NB4 (cell line): ENCODE results near the gene SYTL3.

ENCODE experiments used
- MAX ChIP-seq: IDR thresholded peaks from 2 replicates; pipeline ENCODE4 v1.6.1; 2011; ENCODE audit warnings: low read depth, low read length
- POLR2A ChIP-seq: IDR thresholded peaks from 2 replicates; pipeline ENCODE4 v1.6.1; 2011; ENCODE audit warnings: mild to moderate bottlenecking; ENCODE audit not compliant: insufficient read length; ENCODE audit errors: extremely low read depth
- TF ChIP-seq, protein P1 (sequence below): IDR thresholded peaks from one replicate; pipeline ENCODE4 v1.5.1; 2012; ENCODE audit warnings: low read depth, low read length

DNA sequence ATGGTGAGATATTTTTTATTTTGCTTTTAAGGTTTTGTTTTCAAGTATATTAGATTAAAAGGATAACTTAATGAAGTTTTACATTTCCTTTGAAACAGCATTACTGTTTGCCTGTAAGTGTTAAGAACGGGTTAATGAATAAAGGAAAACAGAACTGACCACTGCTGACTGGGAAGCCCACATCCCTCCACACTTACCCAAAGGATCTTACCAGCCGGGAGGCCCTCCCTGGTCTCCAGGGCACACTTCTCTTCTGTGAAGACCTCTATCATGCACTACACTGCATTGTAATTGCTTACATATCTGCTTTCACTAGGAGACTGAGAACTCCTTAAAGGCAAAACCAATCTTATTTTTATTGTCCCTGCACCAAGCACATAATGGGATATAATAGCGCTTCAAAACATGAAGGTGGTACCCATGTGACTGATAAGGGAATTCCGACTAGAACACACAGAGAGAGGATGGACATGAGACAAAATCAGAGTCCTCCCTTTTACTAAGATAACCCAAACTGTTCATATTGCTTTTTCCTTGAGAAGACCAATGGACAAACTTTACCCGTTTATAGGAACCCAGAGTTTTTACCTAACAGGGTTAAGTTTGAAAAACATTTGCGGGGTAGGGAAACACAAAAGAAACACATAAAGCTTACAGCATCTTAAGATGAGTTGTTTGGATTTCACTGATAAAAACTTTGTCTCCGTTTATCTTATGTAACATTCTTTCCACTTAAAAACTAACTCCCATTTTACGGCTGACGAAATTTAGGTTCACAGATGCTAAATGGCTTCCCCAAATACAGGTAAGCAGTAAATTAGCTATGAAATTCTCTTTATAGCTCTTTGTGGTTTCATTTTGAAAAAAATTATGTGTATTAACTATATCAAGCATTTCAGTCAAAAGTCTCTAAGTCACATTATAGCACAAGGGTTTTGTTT lies 160.6 kb downstream of the SYTL3 start:
- TF ChIP-seq, protein P1, sequence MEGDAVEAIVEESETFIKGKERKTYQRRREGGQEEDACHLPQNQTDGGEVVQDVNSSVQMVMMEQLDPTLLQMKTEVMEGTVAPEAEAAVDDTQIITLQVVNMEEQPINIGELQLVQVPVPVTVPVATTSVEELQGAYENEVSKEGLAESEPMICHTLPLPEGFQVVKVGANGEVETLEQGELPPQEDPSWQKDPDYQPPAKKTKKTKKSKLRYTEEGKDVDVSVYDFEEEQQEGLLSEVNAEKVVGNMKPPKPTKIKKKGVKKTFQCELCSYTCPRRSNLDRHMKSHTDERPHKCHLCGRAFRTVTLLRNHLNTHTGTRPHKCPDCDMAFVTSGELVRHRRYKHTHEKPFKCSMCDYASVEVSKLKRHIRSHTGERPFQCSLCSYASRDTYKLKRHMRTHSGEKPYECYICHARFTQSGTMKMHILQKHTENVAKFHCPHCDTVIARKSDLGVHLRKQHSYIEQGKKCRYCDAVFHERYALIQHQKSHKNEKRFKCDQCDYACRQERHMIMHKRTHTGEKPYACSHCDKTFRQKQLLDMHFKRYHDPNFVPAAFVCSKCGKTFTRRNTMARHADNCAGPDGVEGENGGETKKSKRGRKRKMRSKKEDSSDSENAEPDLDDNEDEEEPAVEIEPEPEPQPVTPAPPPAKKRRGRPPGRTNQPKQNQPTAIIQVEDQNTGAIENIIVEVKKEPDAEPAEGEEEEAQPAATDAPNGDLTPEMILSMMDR = no peak
- TF ChIP-seq POLR2A (no peak), MAX (no peak)
